AG04449 (cell line): ENCODE results near the gene ZNF668.
A peak's percentile ranks its signal among the peaks of the same experiment; 100 is the strongest.

ENCODE experiments used
- CTCF ChIA-PET: fragments of 350-600 bp; formaldehyde crosslinking; extraction: SDS; loops from one replicate; lab custom pipeline; 2021; ENCODE audit warnings: antibody characterized with exemption; lab: Yijun Ruan, JAX
- POLR2A ChIA-PET: fragments of 400-600, 350-600 bp; formaldehyde crosslinking; extraction: SDS; loops from one replicate; lab custom pipeline; 2020; ENCODE audit warnings: antibody characterized with exemption, inconsistent platforms; lab: Yijun Ruan, JAX
- DNase-seq: peaks from one replicate; pipeline ENCODE4 v3.0.0-alpha.2; 2010; ENCODE audit warnings: low read depth, low spot score
- H3K4me3 ChIP-seq: 2 replicates; pipeline ENCODE4 v1.5.1; 2011; ENCODE audit warnings: low read depth, mild to moderate bottlenecking, control low read depth, low read length
- TF ChIP-seq, protein P1 (sequence below): IDR thresholded peaks from one replicate; pipeline ENCODE4 v1.5.1; 2011; ENCODE audit warnings: mild to moderate bottlenecking, moderate library complexity, low read length, control low read depth, inconsistent platforms; ENCODE audit not compliant: insufficient read depth; ENCODE audit errors: missing control alignments

The ZNF668 gene

DNA sequence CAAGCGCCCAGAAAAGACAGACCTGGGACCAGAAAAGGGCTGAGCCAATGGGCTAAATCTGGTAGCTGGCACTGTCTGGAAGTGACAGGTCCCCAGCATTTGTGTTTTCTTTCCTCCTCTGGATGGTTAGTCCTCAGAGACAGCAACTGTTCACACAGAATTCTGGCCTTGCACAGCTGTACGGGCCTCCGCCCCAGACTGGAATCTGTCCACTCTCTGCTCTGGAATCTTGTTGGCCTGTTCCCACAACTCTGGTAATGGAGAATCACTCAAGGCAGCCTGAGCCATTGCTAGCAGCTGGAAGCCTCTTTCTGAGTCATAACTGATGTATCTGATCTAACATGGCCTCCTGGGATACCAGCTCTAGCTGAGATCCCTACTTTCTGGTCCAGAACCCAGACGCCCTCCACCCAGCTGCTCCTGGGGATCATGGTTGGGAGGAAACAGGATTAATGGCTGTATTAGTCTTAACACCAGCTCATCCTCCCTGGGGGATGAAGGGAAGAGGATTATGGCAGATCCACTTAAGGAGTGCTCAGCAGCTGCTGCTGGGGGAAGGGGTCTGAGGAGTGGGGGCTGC is 9.1 kb downstream of the ZNF668 start:
- CTCF ChIA-PET = interaction anchor here (3.0 kb wide), 1 partner anchor 80 kb away, joined by 16 read pairs; the partner anchor contains the start of gene HSD3B7
- TF ChIP-seq, protein P1, sequence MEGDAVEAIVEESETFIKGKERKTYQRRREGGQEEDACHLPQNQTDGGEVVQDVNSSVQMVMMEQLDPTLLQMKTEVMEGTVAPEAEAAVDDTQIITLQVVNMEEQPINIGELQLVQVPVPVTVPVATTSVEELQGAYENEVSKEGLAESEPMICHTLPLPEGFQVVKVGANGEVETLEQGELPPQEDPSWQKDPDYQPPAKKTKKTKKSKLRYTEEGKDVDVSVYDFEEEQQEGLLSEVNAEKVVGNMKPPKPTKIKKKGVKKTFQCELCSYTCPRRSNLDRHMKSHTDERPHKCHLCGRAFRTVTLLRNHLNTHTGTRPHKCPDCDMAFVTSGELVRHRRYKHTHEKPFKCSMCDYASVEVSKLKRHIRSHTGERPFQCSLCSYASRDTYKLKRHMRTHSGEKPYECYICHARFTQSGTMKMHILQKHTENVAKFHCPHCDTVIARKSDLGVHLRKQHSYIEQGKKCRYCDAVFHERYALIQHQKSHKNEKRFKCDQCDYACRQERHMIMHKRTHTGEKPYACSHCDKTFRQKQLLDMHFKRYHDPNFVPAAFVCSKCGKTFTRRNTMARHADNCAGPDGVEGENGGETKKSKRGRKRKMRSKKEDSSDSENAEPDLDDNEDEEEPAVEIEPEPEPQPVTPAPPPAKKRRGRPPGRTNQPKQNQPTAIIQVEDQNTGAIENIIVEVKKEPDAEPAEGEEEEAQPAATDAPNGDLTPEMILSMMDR = no peak
- DNase-seq = peak; percentile 82
- POLR2A ChIA-PET = interaction anchor here (0.6 to 1.9 kb wide), 9 partner anchors 9 to 140 kb away, joined by 3 to 28 read pairs (median 4); partner anchors contain the start of genes FUS, HSD3B7, ZNF646 and ZNF668
- no peak overlapping the region for H3K4me3 ChIP-seq

DNA sequence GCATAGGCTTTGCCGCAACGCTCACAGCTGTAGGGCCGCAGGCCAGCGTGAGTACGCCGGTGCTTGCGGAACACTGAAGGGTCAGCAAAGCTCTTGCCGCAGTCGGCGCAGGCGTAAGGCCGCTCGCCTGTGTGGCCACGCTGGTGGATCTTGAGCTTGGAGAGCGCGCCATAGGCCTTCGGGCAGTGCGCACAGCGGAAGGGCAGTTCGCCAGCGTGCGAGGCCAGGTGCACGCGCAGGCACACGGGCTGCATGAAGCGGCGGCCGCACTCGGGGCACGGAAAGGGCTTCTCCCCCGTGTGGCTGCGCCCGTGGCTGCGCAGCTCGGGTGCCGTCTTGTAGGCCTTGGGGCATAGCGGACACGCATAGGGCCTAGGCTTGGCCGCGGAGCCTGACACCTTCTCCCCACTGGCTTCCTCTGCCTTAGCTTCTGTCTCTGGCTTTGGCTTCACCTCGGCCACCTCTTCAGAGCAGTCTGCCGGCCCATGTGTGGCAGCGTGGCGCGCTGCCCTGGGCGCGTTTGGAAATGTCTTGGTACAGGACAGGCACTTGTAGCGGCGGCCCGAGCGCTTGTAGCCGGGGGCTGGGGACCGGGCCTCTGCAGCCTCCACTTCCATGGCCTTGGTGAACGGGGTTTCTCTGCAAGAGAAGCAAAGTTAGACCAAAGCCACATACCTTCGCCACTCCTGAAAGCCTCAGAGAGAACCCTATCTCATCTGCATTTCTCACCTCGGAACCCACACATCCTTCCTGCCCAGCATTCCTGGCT is 10.0 kb downstream of the ZNF668 start:
- ChIA-PET CTCF (interaction anchor here (0.6 to 3.0 kb wide), 4 partner anchors 8 to 81 kb away, joined by 3 to 16 read pairs (median 4); partner anchors contain the start of gene HSD3B7), POLR2A (interaction anchor here (0.9 to 1.9 kb wide), 8 partner anchors 9 to 116 kb away, joined by 3 to 28 read pairs (median 4); partner anchors contain the start of genes FUS, HSD3B7, ZNF646 and ZNF668)
- DNase-seq = no peak
- TF ChIP-seq, protein P1 = no peak
- H3K4me3 ChIP-seq = no peak overlapping the region

DNA sequence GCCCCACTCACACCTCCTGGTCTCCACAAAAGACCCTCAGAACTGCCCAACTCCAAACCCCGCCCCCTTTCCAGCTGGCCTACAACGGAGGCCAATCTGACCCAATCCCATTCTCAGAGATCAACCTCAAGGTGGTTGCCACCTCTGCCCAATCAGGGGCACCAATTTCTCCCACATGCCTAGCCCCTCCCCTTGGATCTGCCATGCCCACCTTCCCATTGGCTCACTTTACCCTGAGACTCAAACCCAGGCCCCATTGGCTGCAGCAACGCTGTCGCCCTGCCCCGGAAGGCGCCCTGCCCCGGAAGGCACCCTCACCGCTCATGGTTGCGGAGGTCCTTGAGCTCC is 10.6 kb downstream of the ZNF668 start:
- POLR2A ChIA-PET = interaction anchor here (1.1 to 1.9 kb wide), 2 partner anchors 8 to 11 kb away, joined by 4 to 7 read pairs; no protein-coding TSS in a partner anchor
- TF ChIP-seq, protein P1 = no peak
- CTCF ChIA-PET = interaction anchor here (0.6 to 3.0 kb wide), 4 partner anchors 8 to 81 kb away, joined by 3 to 16 read pairs (median 4); partner anchors contain the start of gene HSD3B7
- no peak for DNase-seq
- no peak overlapping the region for H3K4me3 ChIP-seq

DNA sequence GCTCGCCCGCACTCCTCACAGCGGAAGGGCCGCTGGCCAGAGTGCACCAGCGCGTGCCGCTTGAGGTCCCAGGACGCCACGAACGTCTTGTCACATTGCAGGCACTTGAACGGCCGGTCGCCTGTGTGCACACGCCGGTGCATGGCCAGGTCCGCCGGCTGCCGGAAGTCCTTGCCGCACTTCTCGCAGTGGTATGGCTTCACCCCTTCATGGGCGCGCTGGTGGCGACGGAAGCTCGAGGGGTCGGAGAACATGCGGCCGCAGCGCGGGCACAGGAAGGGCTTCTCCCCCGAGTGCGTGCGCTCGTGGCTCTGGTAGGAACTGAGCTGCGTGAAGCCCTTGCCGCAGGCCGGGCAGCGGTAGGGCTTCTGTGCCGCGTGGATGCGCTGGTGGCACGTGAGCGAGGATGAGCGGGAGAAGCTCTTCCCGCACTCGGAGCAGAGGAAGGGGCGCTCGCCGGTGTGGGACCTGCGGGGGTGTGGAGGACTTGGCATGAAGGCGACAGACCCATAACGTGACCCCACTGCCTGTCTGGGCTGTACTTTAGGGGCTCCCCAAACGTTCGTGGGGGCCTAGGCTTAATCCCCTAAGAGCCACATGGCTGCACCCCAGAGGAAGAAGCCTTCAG is 12.1 kb downstream of the ZNF668 start:
- no peak overlapping the region for H3K4me3 ChIP-seq
- TF ChIP-seq, protein P1 = no peak
- ChIA-PET POLR2A (no interaction called here), CTCF (no interaction called here)
- DNase-seq = no peak

DNA sequence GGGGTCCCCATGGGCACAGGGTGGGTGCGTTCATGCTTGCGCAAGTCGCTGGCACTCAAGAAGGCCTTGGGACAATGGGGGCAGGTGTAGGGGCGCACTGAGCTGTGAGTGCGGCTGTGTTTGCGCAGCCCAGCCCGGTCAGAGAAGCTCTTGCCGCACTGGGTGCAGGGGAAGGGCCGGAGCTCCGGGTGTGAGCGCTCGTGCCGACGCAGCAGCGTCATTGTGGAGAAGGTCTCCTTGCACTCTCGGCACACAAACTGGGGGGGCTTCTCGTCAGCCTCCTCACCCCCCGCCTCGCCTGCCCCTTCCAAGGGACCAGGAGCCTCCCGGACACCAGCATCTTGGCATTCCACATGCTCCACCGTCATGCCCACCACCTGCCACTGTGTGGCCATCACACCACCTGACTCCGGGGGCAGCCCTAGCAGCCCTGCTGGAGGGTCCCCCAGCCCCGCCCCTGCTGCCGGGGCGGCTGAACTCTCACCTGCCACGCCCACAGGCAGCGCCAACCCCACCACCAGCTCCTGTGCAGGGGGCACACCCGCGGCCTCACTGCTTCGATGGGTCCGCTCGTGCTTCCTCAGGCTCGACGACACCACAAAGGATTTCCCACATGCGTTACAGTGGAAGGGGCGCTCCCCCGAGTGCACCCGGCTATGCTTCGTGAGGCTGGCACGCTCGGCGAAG is 12.8 kb downstream of the ZNF668 start:
- TF ChIP-seq, protein P1 = no peak
- CTCF ChIA-PET = interaction anchor here (0.9 to 1.6 kb wide), 2 partner anchors 10 to 31 kb away, joined by 3 read pairs; no protein-coding TSS in a partner anchor
- H3K4me3 ChIP-seq = no peak overlapping the region
- no peak for DNase-seq
- POLR2A ChIA-PET = interaction anchor here (0.7 kb wide), 1 partner anchor 13 kb away, joined by 4 read pairs; the partner anchor contains the start of genes ZNF646 and ZNF668
